ENCODE measurements around the gene FRMD5. TPM values are rescaled to one million over a fixed set of nuclear protein-coding genes. Genes with fewer than 3 reads are reported as not detected.

The FRMD5 gene
- total RNA-seq, 3 donors from 2014 or later (not counting 1 experiment from before 2014, with no cell fraction given) = not detected

DNA sequence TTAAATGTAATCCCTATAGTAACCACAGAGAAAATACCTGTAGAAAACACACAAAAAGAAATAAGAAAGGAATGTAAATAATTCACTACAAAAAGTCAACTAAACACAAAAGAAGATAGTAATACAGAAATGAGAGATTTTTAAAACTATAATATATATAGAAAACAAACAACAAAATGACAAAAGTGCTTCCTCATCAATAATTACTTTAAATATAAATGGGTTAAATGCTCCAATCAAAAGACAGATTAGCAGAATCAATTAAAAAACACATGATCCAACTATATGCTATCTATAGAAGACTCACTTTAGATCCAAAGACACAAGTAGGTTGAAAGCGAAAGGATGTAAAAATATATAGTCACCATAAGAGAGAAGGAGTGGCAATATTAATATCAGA, 45.8 kb downstream of the FRMD5 start:
- H3K4me3 Mint-ChIP-seq = no peak overlapping the region
- no peak overlapping the region for H3K27ac ChIP-seq (ENCODE audit: low read length)
- intact Hi-C loops (cut with micrococcal nuclease) = no loop called here
- DNase-seq (no peak), ATAC-seq (no peak)
- H3K4me3 ChIP-seq (ENCODE audit: low read length) = no peak overlapping the region
- peaks cover 24 to 51% of the 10 kb centered on the region in 2 donors for H3K27me3 Mint-ChIP-seq (ENCODE audit: low read depth in 2 of 2)
- no peaks in the 10 kb centered on the region for H3K4me1 Mint-ChIP-seq
- TF ChIP-seq, protein P1, sequence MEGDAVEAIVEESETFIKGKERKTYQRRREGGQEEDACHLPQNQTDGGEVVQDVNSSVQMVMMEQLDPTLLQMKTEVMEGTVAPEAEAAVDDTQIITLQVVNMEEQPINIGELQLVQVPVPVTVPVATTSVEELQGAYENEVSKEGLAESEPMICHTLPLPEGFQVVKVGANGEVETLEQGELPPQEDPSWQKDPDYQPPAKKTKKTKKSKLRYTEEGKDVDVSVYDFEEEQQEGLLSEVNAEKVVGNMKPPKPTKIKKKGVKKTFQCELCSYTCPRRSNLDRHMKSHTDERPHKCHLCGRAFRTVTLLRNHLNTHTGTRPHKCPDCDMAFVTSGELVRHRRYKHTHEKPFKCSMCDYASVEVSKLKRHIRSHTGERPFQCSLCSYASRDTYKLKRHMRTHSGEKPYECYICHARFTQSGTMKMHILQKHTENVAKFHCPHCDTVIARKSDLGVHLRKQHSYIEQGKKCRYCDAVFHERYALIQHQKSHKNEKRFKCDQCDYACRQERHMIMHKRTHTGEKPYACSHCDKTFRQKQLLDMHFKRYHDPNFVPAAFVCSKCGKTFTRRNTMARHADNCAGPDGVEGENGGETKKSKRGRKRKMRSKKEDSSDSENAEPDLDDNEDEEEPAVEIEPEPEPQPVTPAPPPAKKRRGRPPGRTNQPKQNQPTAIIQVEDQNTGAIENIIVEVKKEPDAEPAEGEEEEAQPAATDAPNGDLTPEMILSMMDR (IDR thresholded peaks at IDR 0.05) = no peak
- H3K27ac Mint-ChIP-seq = no peak overlapping the region
- H3K9me3 Mint-ChIP-seq = no peaks in the 10 kb centered on the region
- peaks cover 5% of the 10 kb centered on the region for H3K27me3 ChIP-seq (ENCODE audit: control insufficient read depth, insufficient read depth, low read length)
- no peaks in the 10 kb centered on the region for H3K36me3 ChIP-seq (ENCODE audit: control insufficient read depth, insufficient read depth, low read length)
- no peaks in the 10 kb centered on the region for H3K4me1 ChIP-seq (ENCODE audit: control insufficient read depth, insufficient read depth, low read length)
- H3K9me3 ChIP-seq (ENCODE audit: control insufficient read depth, insufficient read depth, low read length) = no peaks in the 10 kb centered on the region
- no peaks in the 10 kb centered on the region for H3K36me3 Mint-ChIP-seq
- no CpG with 5 or more reads among the region's 1 CpG for WGBS (ENCODE audit: insufficient coverage)

DNA sequence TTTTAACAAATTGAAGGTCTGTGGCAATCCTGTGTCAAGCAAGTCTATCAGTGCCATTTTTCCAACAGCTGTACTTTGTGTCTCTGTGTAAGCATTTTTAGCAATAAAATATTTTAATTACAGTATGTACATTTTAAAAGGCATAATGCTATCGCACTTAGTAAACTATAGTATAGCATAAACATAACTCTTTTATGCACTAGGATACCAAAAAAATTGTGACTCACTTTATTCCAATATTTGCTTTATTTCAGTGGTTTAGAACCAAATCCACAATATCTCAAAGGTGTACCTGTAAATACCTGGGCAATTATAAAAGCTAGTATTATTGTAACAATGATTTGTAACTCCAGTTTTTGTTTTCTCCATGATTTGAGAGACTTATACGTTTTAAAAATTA, 46.5 kb downstream of the FRMD5 start:
- Histone ChIP-seq H3K4me1 (ENCODE audit: control insufficient read depth, insufficient read depth, low read length) (no peaks in the 10 kb centered on the region), H3K9me3 (ENCODE audit: control insufficient read depth, insufficient read depth, low read length) (no peaks in the 10 kb centered on the region), H3K27ac (ENCODE audit: low read length) (no peak overlapping the region), H3K36me3 (ENCODE audit: control insufficient read depth, insufficient read depth, low read length) (no peaks in the 10 kb centered on the region), H3K27me3 (ENCODE audit: control insufficient read depth, insufficient read depth, low read length) (peaks cover 5% of the 10 kb centered on the region), H3K4me3 (ENCODE audit: low read length) (no peak overlapping the region)
- Mint-ChIP-seq H3K36me3 (no peaks in the 10 kb centered on the region), H3K27me3 (ENCODE audit: low read depth in 2 of 2) (peaks cover 24 to 52% of the 10 kb centered on the region in 2 donors), H3K27ac (no peak overlapping the region), H3K4me3 (no peak overlapping the region), H3K9me3 (no peaks in the 10 kb centered on the region), H3K4me1 (no peaks in the 10 kb centered on the region)
- TF ChIP-seq, protein P1 (IDR thresholded peaks at IDR 0.05) = no peak
- ATAC-seq (no peak), DNase-seq (no peak)
- intact Hi-C loops (cut with micrococcal nuclease) = no loop called here
- WGBS (ENCODE audit: insufficient coverage) = no CpG with 5 or more reads among the region's 2 CpGs

DNA sequence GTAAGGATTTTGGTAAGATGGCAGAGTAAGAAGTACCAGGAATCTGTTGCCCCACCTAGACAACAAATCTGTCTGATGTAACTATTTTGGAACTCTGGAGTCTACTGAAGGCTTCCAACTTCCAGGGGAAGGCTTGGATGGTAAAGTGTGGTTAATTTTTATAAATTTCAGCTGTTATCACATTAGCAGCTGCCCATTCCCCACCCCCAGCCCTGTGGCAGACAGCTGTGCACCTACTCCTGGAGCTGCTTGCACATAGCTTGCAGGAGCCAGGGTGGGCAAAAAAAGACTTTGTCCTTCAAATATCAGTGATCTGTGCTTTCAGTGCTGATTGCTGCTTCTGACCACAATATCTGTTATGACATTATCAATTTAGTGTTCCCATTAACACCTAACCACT, 47.4 kb downstream of the FRMD5 start:
- no peak overlapping the region for H3K27ac ChIP-seq (ENCODE audit: low read length)
- H3K36me3 Mint-ChIP-seq = no peaks in the 10 kb centered on the region
- H3K4me3 Mint-ChIP-seq = no peak overlapping the region
- no peak for ATAC-seq
- no peak for DNase-seq
- H3K27me3 Mint-ChIP-seq (ENCODE audit: low read depth in 2 of 2) = peaks cover 21 to 42% of the 10 kb centered on the region in 2 donors
- TF ChIP-seq, protein P1 (IDR thresholded peaks at IDR 0.05) = no peak
- H3K36me3 ChIP-seq (ENCODE audit: control insufficient read depth, insufficient read depth, low read length) = no peaks in the 10 kb centered on the region
- no peaks in the 10 kb centered on the region for H3K9me3 Mint-ChIP-seq
- no peaks in the 10 kb centered on the region for H3K9me3 ChIP-seq (ENCODE audit: control insufficient read depth, insufficient read depth, low read length)
- H3K4me1 Mint-ChIP-seq = no peaks in the 10 kb centered on the region
- no peak overlapping the region for H3K27ac Mint-ChIP-seq
- no peak overlapping the region for H3K4me3 ChIP-seq (ENCODE audit: low read length)
- intact Hi-C loops (cut with micrococcal nuclease) = no loop called here
- no peaks in the 10 kb centered on the region for H3K4me1 ChIP-seq (ENCODE audit: control insufficient read depth, insufficient read depth, low read length)
- H3K27me3 ChIP-seq (ENCODE audit: control insufficient read depth, insufficient read depth, low read length) = peaks cover 5% of the 10 kb centered on the region

DNA sequence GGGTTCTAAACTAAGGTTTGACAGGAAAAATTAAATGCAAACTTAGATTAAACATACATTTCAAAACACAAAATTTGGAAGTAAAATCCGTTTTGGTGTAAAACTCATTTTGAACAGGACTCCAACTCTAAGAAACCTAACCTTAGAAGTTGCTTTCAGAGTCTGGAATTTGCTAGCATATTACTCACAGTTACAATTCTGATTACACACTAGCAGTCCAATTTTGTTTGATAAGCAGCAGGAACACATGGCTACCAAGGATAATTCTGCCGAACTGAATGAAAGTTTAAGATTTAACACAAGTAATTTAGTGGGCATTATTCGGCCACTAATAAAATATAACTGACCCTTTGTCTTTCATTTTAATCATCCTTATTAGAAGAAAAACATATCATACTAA, 49.6 kb downstream of the FRMD5 start:
- no peaks in the 10 kb centered on the region for H3K9me3 Mint-ChIP-seq
- peaks cover 21 to 34% of the 10 kb centered on the region in 2 donors for H3K27me3 Mint-ChIP-seq (ENCODE audit: low read depth in 2 of 2)
- no peaks in the 10 kb centered on the region for H3K4me1 ChIP-seq (ENCODE audit: control insufficient read depth, insufficient read depth, low read length)
- no peak for DNase-seq
- 85% methylated on average over 3 of the region's 3 CpGs for WGBS (ENCODE audit: insufficient coverage)
- no peak overlapping the region for H3K4me3 ChIP-seq (ENCODE audit: low read length)
- intact Hi-C loops (cut with micrococcal nuclease) = no loop called here
- peaks cover 5% of the 10 kb centered on the region for H3K27me3 ChIP-seq (ENCODE audit: control insufficient read depth, insufficient read depth, low read length)
- H3K27ac Mint-ChIP-seq = no peak overlapping the region
- H3K36me3 Mint-ChIP-seq = no peaks in the 10 kb centered on the region
- H3K4me3 Mint-ChIP-seq = no peak overlapping the region
- no peak for ATAC-seq
- no peaks in the 10 kb centered on the region for H3K9me3 ChIP-seq (ENCODE audit: control insufficient read depth, insufficient read depth, low read length)
- H3K27ac ChIP-seq (ENCODE audit: low read length) = no peak overlapping the region
- H3K4me1 Mint-ChIP-seq = no peaks in the 10 kb centered on the region
- no peaks in the 10 kb centered on the region for H3K36me3 ChIP-seq (ENCODE audit: control insufficient read depth, insufficient read depth, low read length)
- TF ChIP-seq, protein P1 (IDR thresholded peaks at IDR 0.05) = no peak
